IPS-NIHi11 (cell line): ENCODE measurements around the gene ATG16L1.

Source experiments
- DNase-seq: peaks from one replicate; pipeline ENCODE4 v3.0.0; 2012; ENCODE audit warnings: mixed read lengths, low spot score

The ATG16L1 gene

GRCh38 chr2:233227346-233227978 is 24.0 kb upstream of the ATG16L1 start:
- DNase-seq: no peak

DNA sequence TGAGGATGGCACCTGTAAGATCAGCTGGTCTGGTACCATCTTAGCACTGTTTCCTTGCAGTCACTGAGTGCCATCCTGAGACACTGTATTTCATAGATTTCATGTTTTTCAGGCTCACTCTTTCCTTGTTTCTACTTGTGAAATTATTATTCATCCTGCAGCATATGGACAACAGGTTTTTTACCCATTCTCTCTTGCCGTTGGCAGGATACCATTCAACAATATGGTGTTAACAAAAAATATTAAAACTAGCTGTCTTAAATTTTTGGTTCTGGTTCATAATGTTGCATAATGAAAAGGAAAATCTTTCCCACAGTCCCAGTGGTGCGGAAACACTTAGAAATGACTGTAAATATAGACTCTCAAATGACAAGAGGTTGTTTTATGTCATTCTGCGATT is 23.1 kb upstream of the ATG16L1 start:
- no peak for DNase-seq

DNA sequence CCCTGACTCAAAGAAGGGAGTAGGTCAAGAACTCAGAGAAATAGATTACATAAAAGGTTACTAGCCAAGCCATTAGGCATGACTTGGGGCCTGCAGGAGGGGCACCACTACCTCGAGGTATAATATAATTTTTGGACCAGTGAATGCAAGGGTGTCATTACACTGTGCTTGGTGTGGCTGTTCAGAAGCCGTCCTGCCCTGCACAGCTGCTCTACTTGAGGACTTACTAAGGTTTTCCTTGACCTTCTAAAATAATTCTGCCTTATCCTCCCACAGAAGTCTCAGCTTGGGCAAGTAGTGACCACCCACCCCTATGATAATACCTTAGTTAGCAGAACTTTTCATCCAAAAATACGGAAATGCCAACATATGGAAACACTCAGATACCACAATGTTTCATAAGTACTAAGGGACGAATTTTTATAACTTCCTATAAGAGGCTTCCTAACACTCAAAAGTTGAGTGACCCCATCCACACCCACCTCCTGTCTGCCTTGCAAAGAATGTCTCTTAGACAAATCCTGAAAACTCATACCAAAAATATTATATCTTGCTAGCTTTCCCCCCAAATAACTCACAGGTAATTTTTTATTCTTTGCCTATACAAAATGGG is 17.7 kb upstream of the ATG16L1 start:
- no peak for DNase-seq

DNA sequence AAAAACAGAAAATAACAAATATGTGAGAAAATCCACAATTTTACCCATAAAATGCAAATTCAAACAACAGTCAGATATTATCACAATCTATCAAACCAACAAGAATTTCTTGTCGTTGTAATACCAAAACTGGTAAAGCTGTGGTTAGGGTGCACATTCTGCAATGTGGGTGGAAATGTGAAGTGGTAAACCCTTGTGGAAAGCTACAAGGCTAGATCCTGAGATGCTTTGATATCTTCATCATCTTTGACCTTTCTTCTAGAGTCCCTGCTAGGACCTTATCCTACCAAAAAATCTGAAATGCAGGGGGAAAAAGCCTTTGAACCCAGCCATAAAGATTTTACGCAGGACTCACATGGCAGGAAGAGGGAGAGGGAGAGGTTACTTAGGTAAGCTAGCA is 17.2 kb upstream of the ATG16L1 start:
- DNase-seq: no peak

GRCh38 chr2:233234996-233235395 is 16.5 kb upstream of the ATG16L1 start:
- DNase-seq: no peak

DNA sequence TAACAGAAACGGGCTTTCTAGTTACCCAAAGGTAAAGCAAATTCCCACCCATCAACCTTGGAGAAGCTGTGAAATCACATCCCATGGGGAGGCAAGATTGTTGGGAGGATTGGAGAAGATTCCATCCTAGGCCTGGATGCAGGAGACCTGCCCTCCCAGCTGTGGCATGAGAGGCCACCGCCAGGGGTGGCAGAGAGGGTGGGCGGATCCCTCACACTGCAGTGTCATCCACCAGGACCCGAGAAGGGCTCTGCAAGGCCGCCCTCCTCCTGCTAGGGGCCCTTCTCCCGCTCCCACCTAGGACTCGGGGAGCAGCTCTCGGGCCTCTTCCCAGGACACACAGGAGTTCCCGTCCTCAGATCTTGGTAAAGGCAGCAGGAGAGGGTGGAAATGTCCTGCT is 15.5 kb upstream of the ATG16L1 start:
- peak; percentile 33 for DNase-seq

- DNase-seq: no peak
These were observed 14.5 kb upstream of the ATG16L1 start for GRCh38 chr2:233236820-233237589.

DNA sequence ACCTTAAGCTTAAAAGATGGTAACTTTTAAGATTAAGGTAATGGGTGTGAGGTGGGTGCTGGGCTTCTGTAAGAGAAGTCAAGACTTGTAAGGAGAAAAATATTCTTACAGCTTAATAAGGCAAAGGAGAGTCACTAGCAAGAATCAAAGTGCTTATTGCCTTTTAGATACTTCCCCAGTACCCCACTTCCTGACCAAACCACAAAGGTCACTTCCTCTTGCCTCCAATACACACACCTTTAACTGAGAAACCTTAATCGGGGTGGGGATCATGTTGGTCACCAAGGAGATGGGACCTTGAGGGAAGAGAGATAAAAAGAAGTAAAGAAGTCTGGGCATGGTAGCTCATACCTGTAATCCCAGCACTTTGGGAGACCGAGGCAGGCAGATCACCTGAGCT is 10.6 kb upstream of the ATG16L1 start:
- no peak for DNase-seq

DNA sequence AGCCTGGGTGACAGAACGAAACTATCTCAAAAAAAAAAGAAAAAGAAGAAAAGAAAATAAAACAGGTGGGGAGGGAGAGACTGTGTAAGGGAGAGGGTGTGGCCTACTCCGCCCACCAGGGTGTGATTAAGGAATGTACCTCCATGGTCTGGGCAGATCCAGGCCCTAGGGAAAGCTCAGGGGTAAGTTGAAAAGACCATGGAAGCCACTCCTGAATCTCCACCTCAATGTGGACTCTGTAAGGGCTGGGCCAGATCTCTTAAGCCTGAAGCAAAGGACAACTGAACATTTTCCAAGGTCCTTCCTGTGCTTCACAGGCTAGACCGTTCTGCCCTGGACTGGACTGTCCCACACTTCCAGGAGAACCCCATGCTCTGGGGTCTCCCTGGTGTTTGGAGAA is 9.7 kb upstream of the ATG16L1 start:
- DNase-seq: peak; percentile 23

DNA sequence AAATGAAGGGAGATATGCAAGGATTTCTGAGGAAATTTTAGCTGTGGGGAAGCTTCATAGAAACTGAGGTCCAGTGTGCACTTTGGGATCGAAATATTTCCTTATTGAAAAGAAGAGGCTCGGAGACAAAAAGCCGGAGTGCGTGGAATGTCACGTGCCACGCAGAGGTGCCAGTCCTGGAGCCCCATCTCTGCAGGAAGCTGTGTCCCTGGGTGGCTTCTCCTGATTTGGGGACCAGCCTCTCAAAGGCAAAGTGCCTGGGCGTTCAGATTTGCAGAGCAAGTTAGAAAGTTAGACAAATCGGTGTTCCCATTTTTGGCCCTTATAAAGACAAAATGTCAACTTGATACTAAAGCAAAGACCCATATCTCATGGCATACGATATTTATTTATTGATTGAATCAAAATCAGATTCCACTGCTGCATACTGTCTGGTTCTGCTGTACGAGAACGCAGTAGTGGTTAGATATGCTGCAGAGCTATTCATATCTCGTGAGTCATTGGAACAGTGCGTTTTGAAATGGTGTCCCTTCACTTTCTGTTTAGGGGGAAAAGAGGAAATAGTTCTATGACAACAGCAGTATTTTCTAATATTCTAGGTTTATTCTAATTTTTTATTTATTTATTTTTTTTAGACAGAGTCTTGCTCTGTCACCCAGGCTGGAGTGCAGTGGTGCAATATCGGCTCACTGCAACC is 9.1 kb upstream of the ATG16L1 start:
- no peak for DNase-seq

- no peak for DNase-seq
These were observed 8.1 kb upstream of the ATG16L1 start for GRCh38 chr2:233243348-233243747.

DNA sequence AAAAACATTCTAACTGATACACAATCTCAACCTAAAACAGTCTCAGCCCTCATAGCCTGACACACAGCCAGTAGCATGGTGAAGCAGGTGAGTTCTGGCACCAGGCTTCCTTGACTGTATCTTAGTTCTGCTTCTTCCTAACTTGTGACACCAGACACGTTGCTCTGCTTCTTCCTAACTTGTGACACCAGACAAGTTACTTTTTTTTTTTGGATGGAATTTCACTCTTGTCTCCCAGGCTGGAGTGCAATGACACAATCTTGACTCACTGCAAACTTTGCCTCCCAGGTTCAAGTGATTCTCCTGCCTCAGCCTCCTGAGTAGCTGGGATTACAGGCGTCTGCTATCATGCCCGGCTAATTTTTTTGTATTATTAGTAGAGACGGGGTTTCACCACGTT is 6.7 kb upstream of the ATG16L1 start:
- no peak for DNase-seq

GRCh38 chr2:233245406-233245805 is 6.1 kb upstream of the ATG16L1 start:
- no peak for DNase-seq

GRCh38 chr2:233247116-233247515 is 4.4 kb upstream of the ATG16L1 start:
- no peak for DNase-seq

DNA sequence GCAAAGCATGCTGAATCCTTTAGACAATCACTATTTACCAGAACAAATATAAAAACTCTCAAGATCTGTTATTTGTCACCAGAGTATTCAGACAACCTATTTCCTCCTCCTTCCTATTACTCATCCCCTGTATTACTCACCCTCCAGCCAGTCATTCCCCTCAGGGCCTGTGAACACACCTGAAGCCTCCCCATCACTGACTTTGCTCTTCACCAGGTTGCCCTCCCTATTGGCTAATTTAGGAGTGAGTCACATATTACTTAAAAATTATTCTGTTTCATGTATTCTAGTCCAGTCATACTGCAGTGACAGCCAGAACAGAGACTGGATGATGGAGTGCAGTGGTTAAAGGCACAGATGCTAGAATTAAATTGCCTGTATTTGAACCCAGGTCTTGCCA is 3.7 kb upstream of the ATG16L1 start:
- no peak for DNase-seq

GRCh38 chr2:233248999-233249398 is 2.5 kb upstream of the ATG16L1 start:
- DNase-seq: no peak

DNA sequence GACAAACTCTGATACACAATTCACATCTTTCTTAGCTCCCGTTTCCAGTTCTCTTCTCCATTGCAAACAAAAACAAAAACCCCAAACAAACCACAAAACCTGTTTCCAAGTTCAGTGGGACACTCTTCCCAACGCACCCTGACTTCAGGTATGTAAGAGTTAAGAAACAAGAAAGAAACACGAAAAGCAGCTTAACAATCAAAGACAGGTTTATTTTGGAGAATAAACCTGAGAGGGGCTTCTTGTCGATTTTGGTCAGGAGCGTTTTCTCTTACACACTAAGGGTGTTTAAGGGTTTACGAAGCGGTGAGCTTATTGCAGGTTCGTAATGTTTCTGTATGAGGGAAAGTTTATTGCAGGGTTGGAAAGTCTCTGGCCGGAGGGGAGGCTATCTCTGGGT is 905 bp upstream of the ATG16L1 start:
- no peak for DNase-seq

DNA sequence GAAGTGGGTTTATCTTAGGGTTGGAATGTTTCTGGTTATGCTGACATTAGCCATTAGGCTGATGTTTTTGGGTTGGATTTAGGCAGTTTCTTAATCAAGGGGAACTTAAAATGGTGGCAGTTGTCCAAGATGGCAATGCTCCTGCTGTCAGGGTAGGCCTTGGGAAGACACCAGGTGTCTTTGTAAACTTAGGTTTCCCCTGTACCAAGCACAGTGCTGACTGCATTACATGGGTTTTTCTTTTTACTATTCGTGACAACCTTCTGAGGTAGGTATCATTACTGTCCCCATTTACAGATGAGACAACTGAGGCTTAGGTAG is 528 bp upstream of the ATG16L1 start:
- DNase-seq: no peak

DNA sequence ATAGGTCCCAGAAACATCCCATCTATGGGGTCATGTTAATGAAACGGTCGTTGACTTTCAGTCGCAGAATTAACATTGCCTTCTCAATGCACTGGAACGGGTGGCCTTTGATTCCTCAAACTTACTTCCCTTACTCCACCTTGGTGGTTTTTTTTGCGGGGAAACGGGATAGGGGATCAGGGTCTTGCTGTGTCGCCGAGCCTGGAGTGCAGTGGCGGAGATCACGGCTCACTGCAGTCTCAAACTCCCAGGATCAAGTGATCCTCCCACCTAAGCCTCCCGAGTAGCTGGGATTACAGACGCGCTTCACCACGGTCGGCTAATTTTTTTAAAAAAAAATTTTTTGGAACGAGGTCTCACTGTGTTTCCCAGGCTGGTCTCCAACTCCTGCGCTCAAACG is 754 bp downstream of the ATG16L1 start:
- no peak for DNase-seq

- no peak for DNase-seq
These were observed 3.7 kb downstream of the ATG16L1 start for GRCh38 chr2:233255151-233255550.

- DNase-seq: no peak
These were observed 4.6 kb downstream of the ATG16L1 start for GRCh38 chr2:233256048-233256447.

- no peak for DNase-seq
These were observed 6.7 kb downstream of the ATG16L1 start for GRCh38 chr2:233258211-233258610.

GRCh38 chr2:233259730-233260129 is 8.3 kb downstream of the ATG16L1 start:
- DNase-seq: no peak
